HS-5 (cell line): ENCODE measurements around the gene SDHAF2.
"Not testable (repeated sequence)": the region's sequence is repeated elsewhere in the genome, so short reads cannot be mapped to it uniquely, and the experiment has no call there.

Experiments
- DNase-seq: peaks from one replicate; pipeline ENCODE4 v3.0.0-alpha.2; 2012; ENCODE audit warnings: low read depth

SDHAF2 gene

DNA sequence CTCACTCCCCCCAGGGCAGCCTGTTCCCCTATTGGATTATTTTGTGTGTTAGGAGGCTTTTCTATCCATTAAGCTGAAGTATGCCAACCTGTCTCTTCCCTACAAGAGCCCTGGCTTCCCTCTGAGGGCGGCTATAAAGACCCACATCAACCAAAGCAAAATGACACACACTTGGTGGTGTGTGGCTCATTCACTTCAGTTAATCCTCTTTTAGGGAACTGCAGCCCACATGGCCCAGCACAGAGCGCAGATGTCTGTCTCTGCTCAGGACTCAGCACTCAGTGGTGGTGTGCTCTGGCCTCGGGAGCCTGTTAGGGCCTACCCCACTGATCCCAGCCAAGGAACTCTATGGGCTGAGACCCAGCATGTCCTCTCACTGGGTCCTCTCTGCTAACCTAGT is 46.4 kb downstream of the SDHAF2 start:
- no peak for DNase-seq

DNA sequence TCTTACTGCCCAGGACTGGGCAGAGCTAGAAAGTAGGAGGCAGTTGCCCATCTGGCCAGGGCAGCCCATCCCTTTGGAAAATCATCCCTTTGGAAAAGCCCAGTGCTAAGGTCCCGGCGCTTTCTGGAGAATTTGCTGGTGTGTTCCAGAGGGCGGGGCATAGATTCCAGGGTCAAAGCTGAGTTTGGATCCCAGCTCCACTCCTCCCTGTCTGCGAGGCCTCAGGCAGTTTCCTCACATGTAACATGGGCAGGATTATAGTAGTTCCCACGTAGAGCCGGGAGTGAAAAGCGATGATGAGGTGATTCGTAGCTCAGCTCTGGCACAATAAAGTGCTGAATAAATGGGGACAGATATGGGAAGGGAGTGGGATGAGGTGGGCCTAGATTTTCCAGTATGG is 47.2 kb downstream of the SDHAF2 start:
- DNase-seq: no peak

DNA sequence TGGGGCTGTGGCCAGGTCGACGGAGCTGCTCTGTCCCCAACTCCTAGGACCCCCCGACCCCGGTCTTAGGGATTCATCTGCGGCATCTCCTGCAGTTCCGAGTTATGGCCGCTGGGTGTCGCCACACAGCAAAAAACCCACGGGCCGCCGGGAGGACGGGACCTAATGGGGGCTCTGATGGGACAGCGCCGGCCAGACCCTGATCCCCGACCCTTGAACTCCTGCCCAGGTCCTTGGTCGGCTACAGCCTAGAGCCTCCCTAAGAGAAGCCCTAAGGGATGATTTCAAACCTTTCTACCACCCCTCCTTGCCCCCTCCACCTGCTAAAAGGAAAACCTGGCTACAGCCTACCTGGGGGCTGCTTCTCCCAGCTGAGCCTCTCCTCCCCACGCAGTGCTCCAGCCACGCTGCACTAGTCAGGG is 47.8 kb downstream of the SDHAF2 start:
- DNase-seq: no peak

DNA sequence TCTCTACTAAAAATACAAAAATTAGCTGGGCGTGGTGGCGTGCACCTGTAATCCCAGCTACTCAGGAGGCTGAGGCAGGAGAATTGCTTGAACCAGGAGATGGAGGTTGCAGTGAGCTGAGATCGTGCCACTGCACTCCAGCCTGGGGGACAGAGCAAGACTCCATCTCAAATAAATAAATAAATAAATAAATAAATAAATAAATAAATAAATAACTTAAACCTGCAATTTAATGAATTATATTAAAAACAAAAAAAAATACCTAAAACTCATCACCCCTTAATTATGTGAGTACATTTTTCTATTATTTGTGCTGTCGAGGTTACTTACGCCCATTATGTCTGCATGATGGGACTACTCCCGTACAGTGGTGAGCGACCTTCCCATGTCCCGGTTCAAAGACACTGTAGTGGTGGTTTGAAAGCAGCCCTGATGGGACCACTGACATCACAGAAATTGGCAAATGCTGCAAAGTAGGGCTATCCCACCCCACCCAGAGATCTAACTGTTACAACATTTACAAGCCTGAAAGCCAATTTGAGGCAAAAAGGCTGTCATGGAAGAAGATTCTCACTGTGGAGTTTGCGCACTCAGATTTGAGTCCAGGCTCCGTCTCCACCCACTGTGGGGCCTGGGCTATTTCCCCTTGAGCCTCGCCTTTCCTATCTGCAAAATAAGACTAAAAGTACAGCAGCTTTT is 49.6 kb downstream of the SDHAF2 start:
- DNase-seq: not testable (repeated sequence)

DNA sequence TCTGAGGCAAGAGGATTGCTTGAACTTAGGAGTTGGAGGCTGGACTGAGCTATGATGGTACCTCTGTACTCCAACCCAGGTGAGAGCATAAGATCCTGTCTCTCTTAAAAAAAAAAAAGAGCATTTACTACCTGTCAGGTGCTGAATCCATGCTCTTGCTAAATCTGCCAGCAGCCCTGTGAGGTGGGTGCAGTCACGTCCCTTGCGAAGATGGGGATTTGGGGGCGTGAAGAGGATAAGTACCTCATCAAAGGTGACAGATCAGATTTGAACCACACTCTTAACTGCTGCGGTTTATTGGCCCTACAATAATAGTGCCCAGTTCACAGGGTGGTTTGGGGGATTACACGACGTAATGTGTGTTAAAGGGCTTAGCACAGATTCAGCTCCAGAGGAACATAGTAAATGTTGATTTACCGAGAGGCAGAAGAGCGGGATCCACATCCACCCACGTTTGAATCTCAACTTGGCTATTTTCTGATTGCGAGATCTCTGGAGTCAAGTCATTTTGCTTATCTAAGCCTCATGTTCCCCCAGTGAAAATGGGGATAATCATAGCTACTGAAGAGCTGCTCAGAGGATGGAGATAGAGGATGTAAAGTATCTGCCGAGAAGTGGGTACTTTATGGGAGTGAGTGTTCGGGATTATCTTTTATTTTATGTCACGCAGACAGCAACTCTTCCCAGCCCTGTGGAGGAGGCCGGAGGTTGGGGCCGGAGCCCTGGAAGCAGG is 50.5 kb downstream of the SDHAF2 start:
- no peak for DNase-seq

DNA sequence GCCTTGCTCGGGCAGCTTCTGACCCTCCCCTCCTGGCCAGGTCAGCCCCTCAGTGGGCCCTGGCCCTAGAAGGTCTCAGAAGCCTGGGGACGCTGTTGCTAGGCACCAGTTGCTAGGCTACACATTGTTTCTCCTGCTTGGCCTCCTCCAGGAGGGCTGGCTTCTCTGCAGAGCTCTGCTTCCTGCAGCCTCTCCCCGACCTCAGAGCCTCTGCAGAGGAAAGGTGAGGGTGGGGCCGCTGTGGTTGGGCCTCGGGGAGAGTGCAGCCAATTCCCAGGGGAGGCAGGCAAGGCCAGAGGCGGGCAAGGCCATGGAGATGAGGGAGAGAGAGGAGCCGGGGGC is 51.0 kb downstream of the SDHAF2 start:
- DNase-seq: no peak

DNA sequence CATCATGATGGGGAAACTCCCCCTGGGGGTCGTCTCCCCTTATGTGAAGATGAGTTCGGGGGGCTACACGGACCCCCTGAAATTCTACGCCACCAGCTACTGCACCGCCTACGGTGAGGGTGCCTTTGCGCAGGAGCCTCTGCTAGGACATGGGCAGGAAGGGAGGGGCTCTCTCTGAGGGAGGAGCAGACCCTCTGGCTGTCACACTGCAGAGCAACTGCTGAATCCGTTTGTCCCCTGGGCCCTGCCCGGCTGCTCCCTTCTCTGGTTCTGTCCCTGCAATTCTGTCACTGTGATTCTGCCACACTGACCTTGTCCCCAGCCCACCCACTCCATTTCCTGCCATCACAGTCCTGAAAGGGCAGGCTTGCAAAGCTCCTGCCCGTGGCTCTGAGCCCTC is 51.9 kb downstream of the SDHAF2 start:
- no peak for DNase-seq

DNA sequence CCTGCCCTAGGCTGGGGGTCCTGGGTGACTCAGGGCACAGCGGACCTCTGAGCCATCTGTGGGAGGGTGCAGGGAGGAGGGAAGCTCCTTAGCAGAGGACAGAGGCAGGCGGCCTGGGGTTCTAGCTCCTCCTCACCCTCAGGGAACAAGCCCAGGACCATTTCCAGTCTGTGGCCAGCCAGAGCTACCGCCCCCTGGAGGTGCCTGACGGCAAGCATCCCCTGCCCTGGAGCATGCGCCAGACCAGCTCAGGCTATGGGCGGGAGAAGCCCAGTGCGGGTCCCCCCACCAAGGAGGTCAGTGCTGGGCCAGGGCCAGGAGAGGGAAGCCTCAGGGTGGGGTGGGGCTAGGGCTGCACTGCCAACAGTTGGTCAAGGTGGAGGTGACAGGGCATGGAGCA is 52.6 kb downstream of the SDHAF2 start:
- no peak for DNase-seq

DNA sequence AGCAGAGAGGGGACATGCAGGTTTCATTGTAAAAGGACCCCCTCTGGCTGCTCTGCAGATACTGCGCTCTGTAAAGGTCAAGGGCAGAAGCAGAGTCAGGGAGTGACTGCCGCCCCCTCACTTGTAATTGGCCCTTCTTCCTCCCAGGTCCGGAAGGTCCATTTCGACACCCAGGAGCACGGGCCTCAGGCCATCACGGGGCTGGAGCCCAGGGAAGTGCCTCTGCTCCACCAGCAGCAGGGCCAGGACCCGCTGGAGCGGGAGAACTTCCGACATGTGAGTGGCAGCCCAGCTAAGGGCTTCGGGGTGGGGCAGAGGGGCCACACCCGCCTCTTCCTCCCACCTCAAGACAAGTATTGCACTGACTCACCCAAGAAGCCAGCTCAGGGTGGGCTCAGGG is 54.6 kb downstream of the SDHAF2 start:
- DNase-seq: no peak

DNA sequence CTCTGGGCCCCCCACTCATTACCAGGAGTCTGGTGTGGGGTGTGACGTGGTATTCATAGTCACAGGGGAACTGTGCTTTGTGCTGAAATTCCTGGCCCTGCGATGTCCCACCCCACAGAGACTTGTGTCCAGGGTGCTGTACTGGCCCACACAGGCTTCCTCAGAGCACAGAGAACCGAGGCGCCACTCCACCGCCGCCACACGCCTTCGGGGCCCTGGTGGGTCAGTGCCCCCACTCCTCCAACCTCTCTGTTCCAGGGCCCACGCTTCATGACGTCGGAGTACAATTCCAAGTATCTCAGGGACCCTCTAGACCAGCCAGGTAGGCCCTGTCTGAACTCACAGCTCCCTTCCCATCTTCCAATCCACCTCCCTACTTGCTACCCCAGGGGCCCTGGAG is 55.2 kb downstream of the SDHAF2 start:
- DNase-seq: no peak

DNA sequence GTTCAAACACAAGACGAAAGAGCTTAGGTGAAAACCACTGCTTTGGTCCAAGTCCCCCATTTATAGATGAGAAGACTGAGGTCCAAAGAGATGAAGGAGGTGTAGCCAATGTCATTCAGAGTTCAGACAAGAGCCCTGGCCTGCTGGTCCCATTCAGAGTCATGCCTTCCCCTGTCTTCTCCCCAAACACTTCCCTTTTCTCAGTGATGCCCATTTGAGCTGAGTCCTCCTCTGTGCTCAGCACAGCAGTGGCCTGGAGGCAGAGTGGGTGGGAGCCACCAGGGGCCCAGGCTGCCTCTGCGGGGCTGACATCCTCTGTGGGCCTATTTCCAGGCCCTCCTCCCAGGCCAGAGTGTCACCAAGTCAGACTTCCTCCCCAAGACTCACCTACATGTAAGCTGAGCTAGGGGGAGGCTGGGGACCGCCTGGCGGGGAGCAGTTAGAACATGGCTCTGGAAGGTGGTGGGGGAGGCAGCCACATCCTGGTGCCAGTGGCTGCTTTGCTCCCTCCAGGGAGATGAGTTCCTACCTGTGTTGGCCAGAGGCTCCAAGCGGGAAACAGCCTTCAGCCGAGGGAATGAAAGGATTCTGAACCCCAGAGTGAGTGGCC is 56.2 kb downstream of the SDHAF2 start:
- no peak for DNase-seq

DNA sequence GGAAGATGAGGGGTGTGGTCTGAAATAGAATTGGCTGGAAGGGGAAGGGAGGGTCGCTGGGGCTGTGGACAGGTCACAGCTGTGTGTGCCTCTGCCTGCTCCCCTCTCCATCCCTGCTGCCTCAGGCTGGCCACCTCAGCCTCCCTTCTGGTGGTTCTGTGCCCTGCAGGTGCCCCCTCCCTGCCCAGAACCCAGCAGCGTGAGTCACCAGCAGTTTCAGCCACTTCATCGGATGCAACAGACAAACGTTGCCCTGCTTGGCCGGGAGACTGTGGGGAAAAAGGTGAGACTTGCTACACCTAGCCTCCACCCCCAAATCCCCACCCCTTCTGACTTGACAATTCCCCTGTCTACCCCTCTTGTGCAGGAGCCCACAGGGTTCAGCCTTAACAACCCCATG is 56.9 kb downstream of the SDHAF2 start:
- no peak for DNase-seq

DNA sequence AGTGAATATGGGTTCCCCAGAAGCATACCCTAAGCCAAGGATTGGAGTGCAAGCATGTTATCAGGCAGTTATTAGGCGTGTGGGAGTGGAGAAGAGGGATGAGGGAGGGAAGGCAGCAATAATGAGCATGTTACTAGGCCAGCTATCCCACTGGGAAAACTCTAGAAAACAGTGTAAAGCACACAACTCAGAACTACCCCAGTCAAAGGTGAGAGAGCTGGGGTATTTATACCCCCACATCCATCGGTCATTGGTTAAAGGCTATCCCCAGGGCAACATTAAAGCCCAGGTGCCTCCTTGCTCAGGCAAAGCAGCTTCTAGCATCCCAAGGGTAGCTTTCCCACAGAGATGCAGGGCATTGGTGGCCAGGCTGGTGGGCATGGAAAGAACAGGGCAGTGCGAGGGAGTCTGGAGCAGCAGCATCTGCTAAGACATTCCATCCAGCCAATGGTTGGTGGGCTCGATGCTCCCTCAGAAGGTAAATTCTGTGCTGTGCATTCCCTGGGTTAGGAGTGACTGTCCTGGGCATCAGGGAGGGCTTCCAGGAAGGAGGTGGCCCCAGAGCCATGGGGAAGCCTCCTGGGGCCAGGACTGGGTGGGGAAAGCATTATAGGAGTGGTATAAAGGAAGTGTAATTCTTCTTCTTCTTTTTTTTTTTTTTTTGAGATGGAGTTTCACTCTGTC is 57.6 kb downstream of the SDHAF2 start:
- no peak for DNase-seq

DNA sequence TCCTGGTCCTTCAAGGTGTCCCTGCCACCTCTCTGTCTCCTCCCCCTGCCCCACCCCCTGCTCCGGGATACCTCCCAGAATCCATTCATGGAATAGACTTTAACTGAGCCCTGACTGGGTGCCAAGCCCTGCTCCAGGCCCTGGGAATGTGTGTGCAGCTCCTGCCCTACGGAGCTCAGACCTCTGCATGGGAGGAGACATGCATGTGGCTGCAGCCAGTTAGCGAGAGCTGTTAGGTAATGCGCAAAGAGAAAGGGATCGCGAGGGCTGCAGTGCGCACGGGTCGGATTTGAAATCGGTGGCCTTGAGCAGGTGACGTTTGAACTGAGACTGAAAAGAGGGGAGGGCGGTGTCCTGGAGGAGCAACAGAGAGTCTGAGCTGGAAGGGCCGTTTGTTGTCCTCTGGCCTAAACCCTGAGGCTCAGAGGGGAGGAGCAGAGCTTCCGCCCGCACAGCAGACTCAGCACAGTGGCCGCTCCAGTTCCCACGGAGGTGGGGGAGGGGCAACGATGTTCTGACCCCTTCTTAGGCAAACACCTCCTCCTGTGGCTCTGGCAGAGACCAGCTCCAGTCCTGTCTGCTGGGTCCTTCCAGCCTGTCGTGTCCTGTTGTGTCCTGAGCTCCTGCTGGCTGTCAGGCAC is 58.8 kb downstream of the SDHAF2 start:
- no peak for DNase-seq

DNA sequence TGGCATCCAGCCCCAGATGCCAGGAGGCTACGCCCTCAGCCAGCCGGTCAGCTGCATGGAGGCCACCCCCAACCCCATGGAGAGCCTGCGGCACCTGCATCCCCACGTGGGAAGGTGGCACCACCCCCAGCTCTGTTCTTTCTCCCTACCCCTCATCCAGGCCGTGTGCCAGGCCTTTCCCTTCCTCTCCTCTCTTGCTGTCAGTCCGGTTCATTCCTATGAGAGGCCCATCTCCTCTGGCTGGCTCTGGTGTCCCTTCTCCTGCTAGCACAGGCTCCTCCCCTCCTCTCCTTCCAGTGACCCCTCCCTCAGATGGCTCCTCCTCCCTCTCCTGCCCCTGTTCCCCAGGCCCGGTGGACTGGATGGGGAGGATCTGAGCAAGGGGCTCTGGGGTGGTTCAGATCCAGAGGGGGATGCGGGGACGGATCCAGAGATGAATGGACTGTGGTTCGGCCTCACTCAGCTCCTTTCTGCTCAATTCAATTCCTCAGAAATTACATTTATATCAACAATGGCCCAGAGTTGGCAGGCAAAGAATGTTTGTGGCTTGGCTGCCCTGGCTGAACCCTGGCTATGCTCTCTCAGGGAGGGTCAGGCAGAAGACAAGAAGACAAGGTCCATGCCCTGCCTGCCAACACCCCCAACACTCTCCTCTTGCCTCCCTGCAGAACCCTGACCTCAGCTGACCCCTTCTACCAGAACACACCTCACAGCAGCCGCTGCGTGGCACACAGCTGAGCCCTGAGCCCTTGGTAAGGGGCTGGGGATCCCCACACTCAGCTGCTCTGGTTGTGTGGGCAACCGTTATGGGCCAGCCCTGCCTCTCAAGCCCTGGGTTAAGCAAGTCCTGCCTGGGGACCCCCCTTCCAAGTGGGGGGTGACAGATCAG is 60.2 kb downstream of the SDHAF2 start:
- DNase-seq: no peak

DNA sequence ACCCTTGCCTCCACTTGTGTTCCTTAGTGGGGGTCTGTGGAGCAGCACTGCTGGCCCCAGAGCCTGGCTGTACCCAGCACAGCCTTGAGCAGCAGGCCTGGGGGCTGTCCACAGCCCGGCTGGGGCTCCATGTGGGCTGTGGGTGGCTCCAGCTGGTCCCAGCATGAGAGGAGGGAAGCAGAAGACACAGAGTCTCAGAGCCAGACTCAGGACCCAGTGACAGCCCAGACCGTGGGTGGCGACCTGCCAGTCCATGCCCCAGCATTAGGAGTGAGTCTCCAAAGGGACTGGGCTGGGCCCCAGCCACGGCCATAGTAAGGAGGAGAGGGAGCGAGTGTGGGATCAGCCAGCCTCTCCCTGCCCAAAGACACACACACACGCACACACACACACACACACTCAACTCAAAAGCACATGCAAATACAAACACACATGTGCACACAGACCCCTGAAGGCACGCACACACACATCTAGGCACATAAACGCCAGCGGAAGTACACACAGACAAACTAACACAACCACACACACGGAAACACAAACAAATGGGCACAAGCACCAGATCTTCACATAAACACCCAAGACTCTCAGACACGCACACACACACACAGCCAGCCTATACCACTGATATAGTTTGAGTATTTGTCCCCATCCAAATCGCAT is 61.9 kb downstream of the SDHAF2 start:
- DNase-seq: no peak

DNA sequence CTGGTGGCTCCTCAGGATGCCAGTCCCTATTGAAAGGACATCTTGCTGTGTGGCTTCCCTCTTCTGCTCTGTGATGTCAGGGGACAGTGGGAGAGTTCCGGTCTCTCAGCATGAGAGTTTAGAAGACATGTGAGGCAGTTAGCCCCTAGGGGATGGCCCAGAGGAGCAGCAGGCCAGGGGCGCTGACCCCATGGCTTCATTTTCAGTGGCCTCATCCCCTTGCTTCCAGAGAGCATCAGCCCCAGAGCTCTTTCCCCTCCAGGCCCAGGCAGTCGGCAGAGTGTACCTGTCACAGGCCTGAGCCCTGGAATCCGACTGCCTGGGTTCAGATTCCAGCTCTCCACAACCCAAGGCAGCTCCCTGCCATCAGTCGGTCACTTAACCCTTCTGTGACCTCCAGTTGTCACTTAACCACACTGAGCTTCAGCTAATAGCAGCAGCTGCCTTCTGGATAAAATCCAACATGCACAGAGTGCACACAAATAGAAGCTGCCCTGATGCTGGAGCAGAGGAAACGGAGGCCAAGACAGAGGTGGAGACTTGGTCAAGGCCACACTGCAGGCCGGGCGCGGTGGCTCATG is 64.5 kb downstream of the SDHAF2 start:
- DNase-seq: no peak

DNA sequence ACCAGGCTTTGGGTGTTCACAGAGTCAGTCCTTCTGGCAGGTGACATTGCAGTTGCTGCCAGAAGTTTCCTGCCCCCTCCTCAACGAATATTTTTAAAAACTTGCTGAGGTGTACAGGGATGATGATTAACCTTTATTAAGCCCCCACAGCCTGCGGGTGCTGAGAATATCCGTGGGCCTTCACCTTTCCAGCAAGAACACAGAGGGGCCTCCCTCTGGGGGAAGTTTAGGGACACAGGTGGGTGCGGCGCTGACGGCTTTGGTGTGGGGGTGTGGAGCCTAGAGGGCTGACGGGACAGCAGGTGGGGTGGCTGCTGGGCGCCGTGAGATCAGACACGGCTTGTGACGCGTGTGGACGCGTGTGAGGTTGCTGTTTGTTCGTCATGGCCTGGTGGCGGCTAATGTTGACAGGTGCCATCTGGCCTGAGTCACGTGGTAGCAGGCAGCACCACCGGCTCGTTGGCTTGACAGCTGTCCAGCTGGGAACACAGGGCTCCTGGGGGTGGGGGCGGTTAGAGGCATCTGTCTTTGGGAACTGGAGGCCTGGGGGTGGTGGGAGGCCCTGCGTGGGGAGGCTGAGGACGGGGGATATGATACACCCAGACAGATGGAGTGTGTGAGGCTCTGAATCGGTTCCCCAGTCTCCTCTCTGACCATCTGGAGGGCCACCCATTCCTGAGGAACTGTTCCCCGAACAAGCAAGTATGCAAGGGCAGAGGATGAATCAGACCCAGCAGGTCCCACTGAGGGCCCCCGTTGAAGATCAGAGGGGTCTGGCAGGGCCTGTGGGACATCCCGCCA is 66.1 kb downstream of the SDHAF2 start:
- no peak for DNase-seq
